Fibroblast of mammary gland (primary cell): ENCODE results near the gene TMEM92.

Experiments used
- DNase-seq: peaks from one replicate; pipeline ENCODE4 v3.0.0-alpha.2; 2010; ENCODE audit warnings: low read depth
- H3K4me3 ChIP-seq: 2 replicates; pipeline ENCODE4 v1.5.1; 2011; ENCODE audit warnings: low read depth, mild to moderate bottlenecking, low read length, moderate library complexity; ENCODE audit not compliant: control insufficient read depth
- TF ChIP-seq, protein P1 (sequence below): conservative IDR thresholded peaks from 2 replicates; pipeline ENCODE4 v1.5.1; 2011; ENCODE audit warnings: low read depth, low read length, inconsistent platforms; ENCODE audit not compliant: control insufficient read depth, insufficient read depth

Gene TMEM92

DNA sequence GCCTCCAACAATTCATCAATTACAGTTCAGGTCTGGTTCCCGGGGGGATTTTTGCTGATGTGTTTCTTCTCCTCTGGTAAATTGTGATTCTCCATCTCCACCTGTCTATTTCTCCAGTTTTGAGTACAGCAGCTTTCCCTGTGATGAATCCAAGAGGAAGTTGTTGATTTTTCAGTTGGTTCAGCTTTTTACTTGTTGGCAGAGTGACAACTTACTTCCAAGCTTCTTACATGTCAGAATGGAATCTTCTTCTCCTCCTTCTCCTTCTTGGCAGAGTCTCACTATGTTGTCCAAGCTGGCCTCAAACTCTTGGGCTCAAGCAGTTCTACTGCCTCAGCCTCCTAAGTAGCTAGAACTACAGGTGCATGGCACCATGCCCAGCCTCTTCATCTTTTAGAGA lies 33.4 kb upstream of the TMEM92 start:
- TF ChIP-seq, protein P1, sequence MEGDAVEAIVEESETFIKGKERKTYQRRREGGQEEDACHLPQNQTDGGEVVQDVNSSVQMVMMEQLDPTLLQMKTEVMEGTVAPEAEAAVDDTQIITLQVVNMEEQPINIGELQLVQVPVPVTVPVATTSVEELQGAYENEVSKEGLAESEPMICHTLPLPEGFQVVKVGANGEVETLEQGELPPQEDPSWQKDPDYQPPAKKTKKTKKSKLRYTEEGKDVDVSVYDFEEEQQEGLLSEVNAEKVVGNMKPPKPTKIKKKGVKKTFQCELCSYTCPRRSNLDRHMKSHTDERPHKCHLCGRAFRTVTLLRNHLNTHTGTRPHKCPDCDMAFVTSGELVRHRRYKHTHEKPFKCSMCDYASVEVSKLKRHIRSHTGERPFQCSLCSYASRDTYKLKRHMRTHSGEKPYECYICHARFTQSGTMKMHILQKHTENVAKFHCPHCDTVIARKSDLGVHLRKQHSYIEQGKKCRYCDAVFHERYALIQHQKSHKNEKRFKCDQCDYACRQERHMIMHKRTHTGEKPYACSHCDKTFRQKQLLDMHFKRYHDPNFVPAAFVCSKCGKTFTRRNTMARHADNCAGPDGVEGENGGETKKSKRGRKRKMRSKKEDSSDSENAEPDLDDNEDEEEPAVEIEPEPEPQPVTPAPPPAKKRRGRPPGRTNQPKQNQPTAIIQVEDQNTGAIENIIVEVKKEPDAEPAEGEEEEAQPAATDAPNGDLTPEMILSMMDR = no peak
- no peak overlapping the region for H3K4me3 ChIP-seq
- peak; percentile 71 for DNase-seq

GRCh38 chr17:50241431-50241830 lies 32.8 kb upstream of the TMEM92 start:
- TF ChIP-seq, protein P1 = no peak
- no peak overlapping the region for H3K4me3 ChIP-seq

DNA sequence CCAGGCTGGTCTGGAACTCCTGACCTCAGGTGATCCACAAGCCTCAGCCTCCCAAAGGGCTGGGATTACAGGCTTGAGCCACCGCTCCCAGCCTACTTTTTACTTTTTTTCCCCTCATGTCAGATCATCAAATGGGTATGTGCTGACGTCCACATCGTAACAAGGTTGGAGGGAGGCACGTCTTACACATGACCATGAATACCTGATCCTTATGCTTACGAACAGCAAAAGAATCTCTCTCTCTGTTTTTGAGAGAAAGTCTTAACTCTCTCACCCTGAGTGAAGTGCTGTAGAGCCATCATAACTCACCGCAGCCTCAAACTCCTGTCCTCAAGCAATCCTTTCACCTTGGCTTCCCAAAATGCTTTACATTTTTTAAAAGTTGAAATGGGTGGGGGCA lies 29.5 kb upstream of the TMEM92 start:
- no peak for DNase-seq
- TF ChIP-seq, protein P1 = no peak

More at GRCh38 chr17:50241431-50241830, 32.8 kb upstream of the TMEM92 start:
- no peak for DNase-seq

DNA sequence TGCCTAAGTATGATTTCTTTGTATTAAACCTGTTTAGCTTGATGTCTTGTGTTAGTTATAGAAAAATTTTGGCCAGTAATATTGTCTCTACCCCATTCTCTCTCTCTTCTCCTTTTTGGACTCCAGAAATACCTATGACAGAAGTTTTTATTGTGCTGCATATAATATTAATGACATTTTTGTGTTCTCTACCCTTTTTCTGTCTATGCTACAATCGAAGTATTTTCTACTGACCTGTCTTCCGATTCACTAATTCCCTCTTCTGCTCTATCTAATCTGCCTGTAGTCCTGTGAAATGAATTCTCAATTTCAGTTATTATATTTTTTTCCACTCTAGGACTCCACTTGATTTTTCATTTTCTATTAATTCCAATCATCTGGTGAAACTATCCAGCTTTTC lies 26.0 kb upstream of the TMEM92 start:
- TF ChIP-seq, protein P1 = no peak
- H3K4me3 ChIP-seq = no peak overlapping the region
- no peak for DNase-seq

More for the DNA sequence above, 29.5 kb upstream of the TMEM92 start:
- H3K4me3 ChIP-seq = no peak overlapping the region

DNA sequence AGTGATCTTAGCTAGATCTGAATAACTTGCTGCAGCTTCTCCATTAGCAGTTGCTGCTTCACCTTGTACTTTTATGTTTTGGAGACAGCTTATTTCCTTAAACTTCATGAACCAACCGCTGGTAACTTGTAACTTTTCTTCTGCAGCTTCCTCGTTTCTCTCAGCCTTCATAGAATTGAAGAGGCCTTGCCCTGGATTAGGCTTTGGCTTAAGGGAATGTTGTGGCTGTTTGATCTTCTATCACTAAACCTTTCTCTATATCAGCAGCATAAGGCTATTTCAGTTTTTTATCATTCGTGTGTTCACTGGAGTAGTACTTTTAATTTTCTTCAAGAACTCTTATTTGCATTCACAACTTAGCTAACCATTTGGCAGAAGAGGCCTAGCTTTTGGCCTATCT lies 21.5 kb upstream of the TMEM92 start:
- TF ChIP-seq, protein P1 = no peak
- H3K4me3 ChIP-seq = no peak overlapping the region
- DNase-seq = no peak

DNA sequence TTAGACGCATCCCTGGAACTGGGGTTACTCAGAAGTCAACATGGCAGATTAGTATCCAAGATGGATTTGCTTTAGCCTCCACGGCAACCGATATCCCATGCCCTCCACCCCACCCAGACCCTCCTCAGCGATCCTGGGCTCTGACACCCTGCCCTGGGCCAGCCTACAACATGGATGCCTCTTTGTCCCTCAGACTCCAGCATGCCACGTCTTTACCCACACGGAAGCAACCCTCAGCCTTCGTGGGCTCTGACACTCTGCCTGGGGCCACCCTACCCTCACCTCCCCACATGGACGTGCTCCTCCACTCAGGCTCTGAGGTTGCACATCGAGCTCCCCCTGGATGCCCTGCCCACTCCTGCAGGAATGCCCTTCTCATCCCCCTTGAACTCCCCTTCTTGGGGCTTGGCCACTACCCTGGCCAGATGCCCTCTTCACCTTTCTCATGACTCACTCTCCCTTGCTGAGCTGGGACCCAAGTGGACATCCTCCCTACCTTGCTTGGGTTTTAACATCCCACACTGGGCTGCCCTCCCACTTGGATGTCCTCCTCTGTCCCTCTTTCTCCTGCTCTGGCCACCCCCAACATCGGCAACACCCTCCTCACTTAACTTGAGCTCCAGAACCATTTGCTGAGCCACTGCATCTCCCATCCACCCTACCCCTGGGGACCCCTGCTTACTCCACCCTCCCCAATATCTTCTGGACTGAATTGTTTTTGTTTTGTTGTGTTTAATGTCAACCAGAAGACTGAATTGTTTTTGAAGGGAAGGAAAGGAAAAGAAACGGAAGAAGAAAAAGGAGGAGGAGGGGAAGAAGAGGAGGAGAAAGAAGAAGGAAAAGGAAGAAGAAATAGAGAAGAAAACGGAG lies 18.3 kb upstream of the TMEM92 start:
- no peak for DNase-seq
- TF ChIP-seq, protein P1 = no peak
- no peak overlapping the region for H3K4me3 ChIP-seq
